ENCODE results near the gene CCDC97.

DNA sequence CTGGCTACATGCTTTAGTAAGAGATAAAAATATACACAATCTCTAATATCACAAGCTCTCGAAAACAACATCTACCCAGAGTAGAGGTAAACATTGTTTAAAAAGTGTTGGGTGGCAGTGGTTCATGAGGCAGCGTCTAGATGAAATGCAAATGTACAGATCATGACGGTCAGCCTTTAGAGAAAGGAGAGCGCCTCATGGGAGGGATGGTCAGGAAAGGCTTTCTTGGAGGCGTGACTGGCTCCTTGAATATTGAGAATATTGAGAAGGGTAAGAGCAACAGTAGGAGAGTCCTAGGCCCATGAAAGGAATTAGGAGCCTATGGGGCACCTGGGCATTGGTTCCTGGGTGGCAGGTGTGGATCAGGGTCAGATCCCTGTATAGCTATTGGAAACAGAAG is 35.2 kb upstream of the CCDC97 start:
- TF ChIP-seq, protein P1, sequence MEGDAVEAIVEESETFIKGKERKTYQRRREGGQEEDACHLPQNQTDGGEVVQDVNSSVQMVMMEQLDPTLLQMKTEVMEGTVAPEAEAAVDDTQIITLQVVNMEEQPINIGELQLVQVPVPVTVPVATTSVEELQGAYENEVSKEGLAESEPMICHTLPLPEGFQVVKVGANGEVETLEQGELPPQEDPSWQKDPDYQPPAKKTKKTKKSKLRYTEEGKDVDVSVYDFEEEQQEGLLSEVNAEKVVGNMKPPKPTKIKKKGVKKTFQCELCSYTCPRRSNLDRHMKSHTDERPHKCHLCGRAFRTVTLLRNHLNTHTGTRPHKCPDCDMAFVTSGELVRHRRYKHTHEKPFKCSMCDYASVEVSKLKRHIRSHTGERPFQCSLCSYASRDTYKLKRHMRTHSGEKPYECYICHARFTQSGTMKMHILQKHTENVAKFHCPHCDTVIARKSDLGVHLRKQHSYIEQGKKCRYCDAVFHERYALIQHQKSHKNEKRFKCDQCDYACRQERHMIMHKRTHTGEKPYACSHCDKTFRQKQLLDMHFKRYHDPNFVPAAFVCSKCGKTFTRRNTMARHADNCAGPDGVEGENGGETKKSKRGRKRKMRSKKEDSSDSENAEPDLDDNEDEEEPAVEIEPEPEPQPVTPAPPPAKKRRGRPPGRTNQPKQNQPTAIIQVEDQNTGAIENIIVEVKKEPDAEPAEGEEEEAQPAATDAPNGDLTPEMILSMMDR (IDR thresholded peaks at IDR 0.05 in 4 of 5, conservative IDR thresholded peaks at IDR 0.05 in 1 of 5), result no peak
- no peak for TF ChIP-seq POLR2A (IDR thresholded peaks at IDR 0.05)

Data from gastrocnemius medialis (tissue), 4 donors.